GM12872 (cell line): ENCODE measurements around the gene ACACB.

Source experiments
- CTCF ChIP-seq: IDR thresholded peaks from 3 replicates; pipeline ENCODE4 v1.5.1; 2011; ENCODE audit warnings: low read depth, mild to moderate bottlenecking, low read length, moderate library complexity; ENCODE audit not compliant: insufficient read depth

ACACB gene

GRCh38 chr12:109203480-109203879, 87.1 kb downstream of the ACACB start:
- TF ChIP-seq CTCF: no peak

GRCh38 chr12:109209082-109209481, 92.7 kb downstream of the ACACB start:
- TF ChIP-seq CTCF: no peak

GRCh38 chr12:109212460-109213115, 96.2 kb downstream of the ACACB start:
- TF ChIP-seq CTCF: no peak

GRCh38 chr12:109214131-109214530, 97.7 kb downstream of the ACACB start:
- TF ChIP-seq CTCF: no peak

- TF ChIP-seq CTCF: no peak
These were observed 102.6 kb downstream of the ACACB start for GRCh38 chr12:109218996-109219395.

- no peak for TF ChIP-seq CTCF
These were observed 103.6 kb downstream of the ACACB start for GRCh38 chr12:109219938-109220337.

GRCh38 chr12:109221277-109221931, 105.0 kb downstream of the ACACB start:
- TF ChIP-seq CTCF: no peak
